ENCODE data around the gene KCNH8. TPM values are rescaled to one million over a fixed set of nuclear protein-coding genes. Genes with fewer than 3 reads are reported as not detected.

Gene KCNH8
- total RNA-seq, 1 donor, result not detected

DNA sequence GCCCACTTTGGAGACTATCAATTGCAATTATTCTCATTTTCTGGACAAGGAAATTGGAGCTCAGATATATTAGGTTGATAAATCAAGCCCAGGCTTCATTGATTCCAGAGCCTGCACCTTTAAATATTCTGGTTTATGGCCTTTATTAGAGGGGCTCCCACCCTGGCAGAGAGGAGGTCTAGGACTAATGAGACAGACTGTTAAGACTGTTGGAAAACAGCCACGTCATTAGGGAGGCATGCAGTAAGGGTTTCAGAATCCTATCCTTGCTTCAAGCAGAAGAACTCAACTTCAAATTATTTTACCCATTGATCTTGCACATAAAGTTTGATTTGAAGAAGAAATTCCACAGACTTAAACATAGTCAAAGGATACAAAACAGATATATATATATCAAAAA, 33.8 kb upstream of the KCNH8 start:
- no peak for DNase-seq (ENCODE audit: insufficient read length, low spot score, missing footprints)
- H3K9me3 ChIP-seq (ENCODE audit: low read depth, low read length), result no peaks in the 10 kb centered on the region
- H3K4me2 ChIP-seq (ENCODE audit: insufficient read depth, low read length), result no peak overlapping the region
- H3K27me3 ChIP-seq (ENCODE audit: insufficient read depth, low read length), result no peaks in the 10 kb centered on the region
- no peak overlapping the region for H2AFZ ChIP-seq (ENCODE audit: low read length)
- TF ChIP-seq CTCF (IDR thresholded peaks at IDR 0.05; ENCODE audit: extremely low read depth, low read depth, low read length), result no peak
- no peaks in the 10 kb centered on the region for H3K4me1 ChIP-seq (ENCODE audit: insufficient read depth, low read length)
- no peaks in the 10 kb centered on the region for H3K36me3 ChIP-seq (ENCODE audit: insufficient read depth, low read length)
- H3K27ac ChIP-seq (ENCODE audit: low read depth, low read length), result no peak overlapping the region
- H3K4me3 ChIP-seq (ENCODE audit: insufficient read depth, low read length), result no peak overlapping the region
- no peaks in the 10 kb centered on the region for H3K79me2 ChIP-seq (ENCODE audit: insufficient read depth, low read length)
- H4K20me1 ChIP-seq (ENCODE audit: insufficient read depth, low read length), result no peaks in the 10 kb centered on the region

DNA sequence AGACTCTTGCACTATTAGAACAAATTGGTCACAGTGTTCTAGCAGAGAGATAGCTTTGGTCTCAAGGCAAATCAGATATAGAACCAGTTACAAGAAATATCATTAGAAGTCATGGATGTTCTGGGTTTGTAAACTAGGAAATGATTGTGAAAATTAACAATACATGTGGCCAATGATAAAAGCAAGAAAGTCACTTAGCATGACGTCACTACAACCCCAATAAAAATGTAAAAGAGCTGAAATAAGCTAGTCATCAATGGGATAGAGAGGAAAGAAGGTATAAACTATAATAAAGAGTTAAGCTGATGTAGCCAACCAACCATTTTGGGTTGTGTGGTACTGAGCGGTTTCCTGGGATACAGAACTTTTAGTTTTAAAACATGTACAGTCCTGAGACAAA, 32.1 kb upstream of the KCNH8 start:
- DNase-seq (ENCODE audit: insufficient read length, low spot score, missing footprints), result no peak

DNA sequence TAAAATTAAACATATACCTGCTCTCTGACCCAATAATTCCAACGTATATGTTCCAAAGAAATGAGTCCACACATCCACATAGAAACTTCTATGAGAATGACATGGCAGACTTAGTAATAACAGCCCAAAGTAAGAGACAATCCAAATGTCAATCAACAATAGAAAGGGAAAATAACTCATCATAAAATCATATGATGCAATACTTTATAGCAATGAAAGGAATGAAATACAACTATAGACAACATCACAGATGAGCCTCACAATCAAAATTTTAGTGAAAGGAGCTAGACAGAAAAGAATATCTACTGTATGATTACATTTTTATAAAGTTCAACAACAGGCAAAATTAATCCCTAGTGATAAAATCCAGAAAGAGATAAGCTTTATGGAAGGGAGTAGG, 23.6 kb upstream of the KCNH8 start:
- no peaks in the 10 kb centered on the region for H3K79me2 ChIP-seq (ENCODE audit: insufficient read depth, low read length)
- H3K4me2 ChIP-seq (ENCODE audit: insufficient read depth, low read length), result no peak overlapping the region
- H2AFZ ChIP-seq (ENCODE audit: low read length), result no peak overlapping the region
- H3K27ac ChIP-seq (ENCODE audit: low read depth, low read length), result no peak overlapping the region
- H4K20me1 ChIP-seq (ENCODE audit: insufficient read depth, low read length), result no peaks in the 10 kb centered on the region
- H3K27me3 ChIP-seq (ENCODE audit: insufficient read depth, low read length), result no peaks in the 10 kb centered on the region
- no peaks in the 10 kb centered on the region for H3K4me1 ChIP-seq (ENCODE audit: insufficient read depth, low read length)
- DNase-seq (ENCODE audit: insufficient read length, low spot score, missing footprints), result no peak
- H3K9me3 ChIP-seq (ENCODE audit: low read depth, low read length), result no peaks in the 10 kb centered on the region
- no peaks in the 10 kb centered on the region for H3K36me3 ChIP-seq (ENCODE audit: insufficient read depth, low read length)
- H3K4me3 ChIP-seq (ENCODE audit: insufficient read depth, low read length), result no peak overlapping the region
- no peak for TF ChIP-seq CTCF (IDR thresholded peaks at IDR 0.05; ENCODE audit: extremely low read depth, low read depth, low read length)

More for the DNA sequence above, 32.1 kb upstream of the KCNH8 start:
- no peaks in the 10 kb centered on the region for H3K4me1 ChIP-seq (ENCODE audit: insufficient read depth, low read length)
- H3K9me3 ChIP-seq (ENCODE audit: low read depth, low read length), result no peaks in the 10 kb centered on the region
- H4K20me1 ChIP-seq (ENCODE audit: insufficient read depth, low read length), result no peaks in the 10 kb centered on the region
- no peak overlapping the region for H3K4me3 ChIP-seq (ENCODE audit: insufficient read depth, low read length)
- H3K79me2 ChIP-seq (ENCODE audit: insufficient read depth, low read length), result no peaks in the 10 kb centered on the region
- H3K4me2 ChIP-seq (ENCODE audit: insufficient read depth, low read length), result no peak overlapping the region
- no peak overlapping the region for H2AFZ ChIP-seq (ENCODE audit: low read length)
- H3K27me3 ChIP-seq (ENCODE audit: insufficient read depth, low read length), result no peaks in the 10 kb centered on the region
- no peaks in the 10 kb centered on the region for H3K36me3 ChIP-seq (ENCODE audit: insufficient read depth, low read length)
- TF ChIP-seq CTCF (IDR thresholded peaks at IDR 0.05; ENCODE audit: extremely low read depth, low read depth, low read length), result no peak
- H3K27ac ChIP-seq (ENCODE audit: low read depth, low read length), result no peak overlapping the region

- no peak for DNase-seq (ENCODE audit: insufficient read length, low spot score, missing footprints)
- Histone ChIP-seq H3K9me3 (ENCODE audit: low read depth, low read length) (no peaks in the 10 kb centered on the region), H3K4me1 (ENCODE audit: insufficient read depth, low read length) (no peaks in the 10 kb centered on the region), H3K36me3 (ENCODE audit: insufficient read depth, low read length) (no peaks in the 10 kb centered on the region), H3K4me3 (ENCODE audit: insufficient read depth, low read length) (no peak overlapping the region), H3K4me2 (ENCODE audit: insufficient read depth, low read length) (no peak overlapping the region), H3K27ac (ENCODE audit: low read depth, low read length) (no peak overlapping the region), H3K27me3 (ENCODE audit: insufficient read depth, low read length) (no peaks in the 10 kb centered on the region), H3K79me2 (ENCODE audit: insufficient read depth, low read length) (no peaks in the 10 kb centered on the region), H4K20me1 (ENCODE audit: insufficient read depth, low read length) (no peaks in the 10 kb centered on the region), H2AFZ (ENCODE audit: low read length) (no peak overlapping the region)
- no peak for TF ChIP-seq CTCF (IDR thresholded peaks at IDR 0.05; ENCODE audit: extremely low read depth, low read depth, low read length)
These were observed 8.4 kb upstream of the KCNH8 start for GRCh38 chr3:19139863-19140262.

All from osteoblast (primary cell).